ENCODE measurements around the gene DNTT.

DNTT gene
- 0 reads per million in 4 donors for total RNA-seq

DNA sequence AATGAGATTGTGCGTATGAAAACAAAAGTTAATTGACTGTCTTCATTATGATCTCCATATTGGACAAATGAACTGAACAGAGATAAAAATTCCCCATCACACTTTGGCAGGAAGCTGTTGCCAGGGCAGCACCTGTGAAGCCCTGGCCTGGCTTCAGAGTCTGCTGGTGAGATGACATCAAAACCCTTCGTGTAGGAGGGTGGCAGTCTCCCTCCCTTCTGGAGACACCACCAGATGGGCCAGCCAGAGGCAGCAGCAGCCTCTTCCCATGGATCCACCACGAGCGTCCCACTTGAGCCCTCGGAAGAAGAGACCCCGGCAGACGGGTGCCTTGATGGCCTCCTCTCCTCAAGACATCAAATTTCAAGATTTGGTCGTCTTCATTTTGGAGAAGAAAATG lies at the start of gene DNTT:
Gene DNTT (plus strand): TSS at position 205 of the 400 bp plus-strand sequence. CDS start 64 bp downstream, at position 269.
- no peak for DNase-seq

DNA sequence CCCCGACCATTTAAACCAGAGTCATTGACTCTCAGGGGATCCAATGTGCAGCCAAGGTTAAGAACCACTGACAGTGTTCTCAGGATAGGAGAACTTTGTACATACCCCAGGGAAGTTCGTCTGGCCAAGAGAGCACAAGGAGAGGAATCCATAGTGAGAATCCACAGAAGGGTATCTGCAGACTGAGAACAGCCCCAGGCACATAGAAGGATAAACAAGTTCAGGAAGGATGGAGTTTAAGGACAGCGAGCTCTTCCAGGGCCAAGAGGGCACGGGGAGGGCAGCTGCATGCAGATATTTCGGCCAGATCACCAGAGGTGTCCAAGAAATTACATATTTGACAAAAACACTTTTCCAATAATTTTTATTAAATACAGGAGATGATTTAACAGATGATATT lies 49.3 kb upstream of the DNTT start:
- DNase-seq: no peak

DNA sequence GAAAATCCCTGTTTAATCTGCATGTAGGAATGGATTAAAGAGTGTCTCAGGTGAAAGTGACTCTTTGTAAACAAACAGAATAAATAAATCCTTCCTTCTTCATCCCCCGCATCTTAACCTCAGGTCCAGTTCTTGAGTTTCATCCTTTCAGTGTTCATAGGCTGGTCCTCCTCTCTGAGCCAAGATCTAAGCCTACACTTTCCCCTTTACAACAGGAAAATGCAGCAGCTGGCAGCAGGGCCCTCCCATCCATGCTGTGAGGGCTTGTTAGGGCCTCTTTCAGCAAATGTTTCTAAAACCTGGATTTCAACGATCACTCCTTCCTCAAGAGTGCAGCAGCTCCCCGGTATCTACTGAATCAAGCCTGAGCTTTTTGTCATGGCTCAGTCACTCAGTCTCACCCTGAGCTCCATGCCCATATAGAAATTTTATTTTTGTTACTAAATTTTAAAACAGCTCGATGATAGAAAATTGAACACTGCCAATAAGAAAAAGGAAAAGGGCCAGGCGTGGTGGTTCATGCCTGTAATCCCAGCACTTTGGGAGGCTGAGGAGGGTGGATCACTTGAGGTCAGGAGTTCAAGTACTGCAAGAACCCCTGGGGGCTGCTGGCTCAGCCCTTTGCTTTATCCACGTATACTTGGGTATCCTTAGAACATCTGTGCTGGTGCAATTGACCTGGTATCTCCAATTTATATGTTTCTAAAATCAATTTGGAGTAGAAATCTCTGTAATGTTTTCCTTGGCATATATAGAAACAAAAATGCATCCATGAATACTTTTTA lies 48.5 kb upstream of the DNTT start:
- no peak for DNase-seq

DNA sequence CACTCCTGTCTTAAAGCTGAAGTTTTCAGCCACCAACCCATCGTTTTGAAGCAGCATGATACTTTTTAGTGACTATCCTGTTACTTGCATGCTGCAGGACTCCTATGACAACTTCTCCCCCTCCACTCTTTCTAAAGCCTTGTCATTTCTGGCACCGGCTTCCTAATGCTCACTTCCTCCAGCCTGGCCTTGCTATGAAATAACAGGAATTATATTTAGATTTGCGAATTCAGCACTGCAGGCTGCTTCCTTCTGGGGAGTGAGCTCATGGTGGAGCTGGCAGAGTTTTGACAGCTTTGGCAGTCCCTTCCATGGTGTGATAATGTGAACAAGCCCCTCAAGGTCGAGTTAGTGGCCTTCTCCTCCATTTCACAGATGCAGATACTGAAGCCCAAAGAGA lies 46.3 kb upstream of the DNTT start:
- DNase-seq: no peak

DNA sequence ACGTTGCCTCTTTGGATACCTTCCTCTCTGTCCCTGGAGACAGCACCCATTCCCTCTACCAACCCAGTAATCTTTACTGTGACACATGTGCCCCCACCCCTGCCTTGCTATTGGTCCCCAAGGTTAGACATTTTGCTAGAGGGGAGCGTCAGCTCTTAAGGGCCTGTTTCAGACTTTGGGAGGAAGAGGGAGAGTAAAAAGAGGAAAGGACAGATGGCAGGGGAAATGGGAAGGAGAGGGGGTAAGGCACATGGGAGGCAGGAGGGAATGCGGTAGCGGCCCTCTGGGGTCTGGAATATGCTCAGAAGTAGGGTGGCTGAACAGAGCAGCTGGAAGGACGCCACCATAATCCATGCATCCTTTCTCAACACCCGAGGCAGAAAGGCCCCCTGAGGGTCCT lies 45.1 kb upstream of the DNTT start:
- no peak for DNase-seq

DNA sequence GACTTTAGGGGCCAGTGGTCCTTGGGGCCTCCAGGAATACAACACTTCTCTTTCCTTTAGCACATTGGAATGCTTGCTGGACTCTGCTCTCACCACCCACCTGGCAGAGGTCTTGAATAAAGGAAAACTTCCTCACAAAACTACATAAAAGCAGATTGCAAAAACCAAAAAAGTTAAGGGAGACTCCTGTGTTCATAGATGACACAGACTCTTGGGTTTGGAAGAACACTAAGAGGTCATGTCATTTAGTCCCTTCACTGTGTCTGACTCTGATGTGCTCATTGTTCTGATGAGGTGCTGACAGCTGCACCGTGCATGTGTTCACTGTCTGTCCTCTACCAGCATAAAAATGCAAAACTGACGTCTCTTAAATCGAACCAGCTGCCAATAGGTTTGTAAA lies 44.2 kb upstream of the DNTT start:
- DNase-seq: no peak

DNA sequence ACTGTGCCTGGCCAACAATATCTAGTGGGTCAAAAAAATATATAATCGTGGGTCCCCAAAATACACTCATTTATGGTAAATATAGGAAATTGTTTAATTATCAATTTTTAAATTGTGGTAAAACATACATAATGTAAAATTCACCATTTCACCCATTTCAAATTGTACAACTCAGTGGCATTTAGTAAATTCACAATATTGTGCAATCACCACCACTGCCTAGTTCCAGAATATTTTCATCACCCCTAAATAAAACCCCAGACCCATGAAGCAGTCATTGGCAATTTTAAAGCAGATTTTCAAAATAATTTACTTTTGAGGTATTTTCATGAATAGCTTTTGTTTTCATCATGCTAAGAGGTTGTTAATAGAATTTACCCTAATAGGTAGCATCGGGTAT lies 43.1 kb upstream of the DNTT start:
- DNase-seq: no peak

DNA sequence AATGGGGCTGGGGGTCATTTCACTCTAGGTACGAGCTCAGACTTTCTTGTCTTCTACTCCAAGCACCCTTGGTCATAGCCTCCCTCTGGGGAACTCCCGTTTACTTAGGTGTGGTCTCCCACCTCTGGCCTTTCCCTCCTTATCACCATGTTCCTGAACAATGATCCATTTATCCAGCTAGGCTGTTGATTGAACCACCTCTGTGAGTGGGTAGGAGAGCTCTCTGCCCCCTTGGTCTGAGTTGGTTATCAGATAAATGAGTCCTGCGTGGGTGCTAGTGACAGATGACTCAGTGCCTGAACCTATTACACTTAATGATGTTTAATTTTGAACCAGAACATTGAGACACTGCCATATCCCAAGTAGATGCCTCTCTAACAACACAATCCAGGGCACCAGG lies 42.3 kb upstream of the DNTT start:
- DNase-seq: no peak

DNA sequence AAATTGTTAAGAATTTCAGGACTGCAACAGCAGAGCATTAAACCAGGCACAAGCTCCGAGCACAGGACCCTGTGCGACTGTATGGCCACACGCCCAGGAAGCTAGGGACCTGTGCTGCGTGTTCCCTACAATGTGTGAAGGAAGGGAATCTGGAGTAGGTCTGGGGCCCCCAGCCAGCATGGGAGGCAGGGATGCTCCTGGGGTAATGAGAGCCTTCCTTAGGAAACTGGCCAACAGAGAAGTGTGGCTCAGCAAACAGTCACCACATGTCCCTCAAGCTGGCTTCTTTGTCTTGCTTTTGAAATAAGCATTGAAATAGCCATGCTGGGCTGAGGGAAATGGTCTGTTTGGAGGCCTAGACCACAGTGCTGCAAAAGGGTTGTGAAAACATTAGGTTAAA lies 41.1 kb upstream of the DNTT start:
- no peak for DNase-seq

DNA sequence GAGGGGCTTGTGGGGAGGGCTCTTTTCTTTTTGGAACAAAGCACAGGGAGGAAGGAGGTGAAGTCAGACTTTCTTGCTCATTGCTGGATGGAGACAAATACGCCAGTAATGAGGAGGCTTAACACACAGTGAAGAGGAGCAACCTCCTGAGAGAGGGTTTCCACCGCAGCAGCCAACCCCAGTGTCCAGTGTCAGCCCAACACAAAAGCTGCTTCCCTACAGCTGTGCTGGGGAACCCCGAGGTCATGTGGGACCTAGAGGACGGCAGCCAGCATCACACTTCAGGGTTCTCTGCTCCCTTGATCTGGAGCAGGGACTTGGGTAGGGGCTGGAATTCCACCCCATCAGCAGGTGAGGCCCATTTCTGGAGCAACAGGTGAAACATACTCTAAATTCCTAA lies 40.6 kb upstream of the DNTT start:
- DNase-seq: no peak

DNA sequence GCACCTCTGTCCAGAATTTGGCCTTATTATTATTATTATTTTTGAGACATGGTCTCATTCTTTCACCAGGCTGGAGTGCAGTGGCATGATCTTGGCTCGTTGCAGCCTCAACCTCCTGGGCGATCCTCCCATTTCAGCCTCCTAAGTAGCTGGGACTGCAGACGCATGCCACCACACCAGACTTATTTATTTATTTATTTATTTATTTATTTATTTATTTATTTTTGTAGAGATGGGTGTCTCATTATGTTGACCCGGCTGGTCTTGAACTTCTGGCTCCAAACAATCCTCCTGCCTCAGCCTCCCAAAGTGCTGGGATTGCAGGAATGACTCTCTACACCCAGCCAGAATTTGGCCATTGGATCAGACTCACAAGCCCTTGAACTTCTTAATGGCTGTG lies 39.3 kb upstream of the DNTT start:
- DNase-seq: no peak

DNA sequence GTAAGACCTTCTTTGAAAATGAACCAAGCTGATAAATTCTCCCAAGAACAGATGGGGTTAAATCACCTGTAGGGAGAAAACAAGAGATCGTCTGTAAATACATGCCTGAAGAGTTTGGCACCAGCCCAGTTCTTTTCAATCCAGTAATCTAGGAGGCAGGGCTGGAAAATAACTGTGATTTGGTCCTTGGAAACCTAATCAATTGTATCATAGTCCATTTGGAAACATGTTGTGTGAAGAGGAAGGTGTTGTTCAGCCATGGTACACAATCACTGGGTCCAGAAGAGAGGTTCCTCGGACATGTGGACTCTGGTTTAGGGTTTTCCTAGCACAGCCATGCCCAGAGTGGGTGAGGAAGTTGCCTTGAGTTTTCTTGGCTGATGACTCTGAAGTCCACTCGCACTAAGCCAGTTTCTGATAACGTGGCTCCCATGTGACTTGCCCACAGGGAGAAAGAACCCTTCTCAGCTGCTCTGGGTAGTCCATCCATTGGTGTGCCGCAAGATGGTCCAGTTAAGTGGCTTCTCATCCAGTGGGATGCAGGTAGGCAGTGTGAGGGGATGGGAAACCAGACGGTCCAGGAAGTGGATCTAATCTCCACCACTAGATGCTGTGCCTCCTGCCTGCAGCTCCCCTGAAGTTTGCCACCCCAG lies 38.0 kb upstream of the DNTT start:
- no peak for DNase-seq

DNA sequence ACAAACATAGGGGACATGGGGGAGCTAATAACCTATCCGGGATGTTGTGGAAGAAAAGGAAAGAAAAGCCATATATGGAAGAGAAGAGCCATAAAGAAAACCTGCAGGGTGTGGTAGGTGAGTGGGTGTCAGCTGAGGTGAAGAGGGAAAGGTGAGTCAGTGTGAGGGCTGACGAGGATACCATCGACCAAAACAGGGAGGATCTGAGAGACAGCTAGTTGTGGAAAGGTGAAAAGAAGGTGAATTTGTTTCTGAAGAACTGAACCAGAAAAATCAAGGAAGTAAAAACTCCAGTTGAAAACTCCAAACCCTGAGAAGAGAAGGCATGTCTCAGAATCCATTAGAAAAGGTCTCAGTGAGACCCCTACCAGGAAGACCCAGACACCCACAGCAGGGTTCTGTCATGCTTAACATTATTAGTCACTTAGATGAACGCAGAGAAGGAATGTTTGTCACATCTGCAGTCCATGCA lies 37.0 kb upstream of the DNTT start:
- DNase-seq: no peak

DNA sequence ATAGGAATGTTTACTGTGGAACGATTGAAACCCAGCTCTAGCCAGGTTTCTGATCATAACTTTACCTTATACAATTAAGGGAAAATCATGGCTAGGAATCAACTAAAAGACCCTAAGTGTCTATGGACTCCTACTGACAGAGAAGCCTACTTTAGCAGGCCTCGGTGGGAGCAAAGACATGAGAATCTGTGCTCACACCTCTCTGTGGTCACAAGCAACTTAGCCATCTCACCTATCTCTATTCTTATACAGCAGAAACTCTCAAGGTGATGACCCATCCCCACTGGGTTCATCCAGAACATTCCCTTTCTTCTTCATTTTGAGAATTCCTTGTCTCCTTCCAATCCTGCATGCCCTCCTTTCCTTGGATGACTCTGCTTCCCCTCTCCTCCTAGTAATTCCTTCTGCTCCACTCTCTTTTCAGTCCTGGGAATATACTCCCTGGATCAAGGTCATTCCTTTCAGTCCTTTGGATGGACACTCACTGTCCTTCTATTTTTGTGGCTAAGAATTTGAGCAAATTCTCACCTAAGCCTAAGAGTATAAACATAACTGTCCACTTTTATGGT lies 35.8 kb upstream of the DNTT start:
- DNase-seq: no peak

DNA sequence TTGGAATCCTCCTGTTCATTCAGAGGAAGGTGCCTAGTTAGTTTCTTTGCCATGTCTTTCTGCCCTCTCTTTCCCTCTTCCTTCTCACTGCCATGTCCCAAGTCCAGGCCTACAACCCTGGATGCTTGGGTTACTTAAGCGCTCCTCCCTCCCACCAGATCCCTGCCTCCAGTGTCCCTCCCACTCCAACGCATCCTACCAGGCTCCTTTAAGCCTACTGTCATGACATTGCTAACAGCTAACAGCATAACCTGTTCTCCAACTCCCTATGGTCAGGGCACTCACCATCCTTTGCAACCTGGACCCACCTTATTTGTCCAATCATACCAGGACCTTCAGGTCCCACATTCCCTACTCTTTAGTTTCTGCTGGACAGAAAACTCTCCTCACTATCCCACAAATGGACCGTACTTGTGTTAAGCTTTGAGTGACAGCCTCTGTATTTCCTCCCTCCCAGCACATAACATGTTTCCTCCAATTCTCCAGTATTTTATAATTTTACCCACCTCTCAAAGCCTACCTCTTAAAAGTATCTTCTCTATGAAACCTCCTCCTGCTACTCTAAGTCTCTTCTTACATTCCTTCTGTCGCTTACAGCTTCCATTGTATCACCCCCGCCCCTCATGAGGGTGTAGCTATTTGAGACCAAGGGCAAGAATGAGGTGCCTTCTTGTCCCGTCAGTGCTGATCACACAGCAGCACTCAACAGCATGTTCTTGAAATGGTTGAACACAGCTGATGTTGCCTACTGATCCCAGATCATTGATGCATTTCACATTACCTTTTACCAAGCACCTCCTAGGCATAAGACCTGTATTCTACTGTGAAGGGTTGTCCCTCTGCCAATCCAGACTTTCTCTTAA lies 34.6 kb upstream of the DNTT start:
- DNase-seq: no peak

DNA sequence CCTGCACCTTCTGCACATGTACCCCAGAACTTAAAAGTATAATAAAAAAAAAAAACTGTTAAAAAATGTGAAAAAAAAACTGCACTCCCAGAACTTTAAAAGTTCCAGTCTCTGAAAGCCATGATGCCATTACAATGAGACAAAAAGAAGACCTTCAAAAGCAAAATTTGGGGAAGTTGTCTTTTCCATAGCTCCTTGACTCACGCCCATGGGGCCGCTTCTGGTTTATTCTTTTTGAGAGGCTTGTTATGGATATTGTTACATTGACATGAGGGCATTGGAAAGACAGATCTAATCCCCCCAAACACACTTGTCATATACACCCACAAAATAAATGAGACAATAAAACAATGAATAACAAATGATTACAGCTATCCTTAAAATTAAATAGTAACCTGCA lies 33.7 kb upstream of the DNTT start:
- DNase-seq: no peak

DNA sequence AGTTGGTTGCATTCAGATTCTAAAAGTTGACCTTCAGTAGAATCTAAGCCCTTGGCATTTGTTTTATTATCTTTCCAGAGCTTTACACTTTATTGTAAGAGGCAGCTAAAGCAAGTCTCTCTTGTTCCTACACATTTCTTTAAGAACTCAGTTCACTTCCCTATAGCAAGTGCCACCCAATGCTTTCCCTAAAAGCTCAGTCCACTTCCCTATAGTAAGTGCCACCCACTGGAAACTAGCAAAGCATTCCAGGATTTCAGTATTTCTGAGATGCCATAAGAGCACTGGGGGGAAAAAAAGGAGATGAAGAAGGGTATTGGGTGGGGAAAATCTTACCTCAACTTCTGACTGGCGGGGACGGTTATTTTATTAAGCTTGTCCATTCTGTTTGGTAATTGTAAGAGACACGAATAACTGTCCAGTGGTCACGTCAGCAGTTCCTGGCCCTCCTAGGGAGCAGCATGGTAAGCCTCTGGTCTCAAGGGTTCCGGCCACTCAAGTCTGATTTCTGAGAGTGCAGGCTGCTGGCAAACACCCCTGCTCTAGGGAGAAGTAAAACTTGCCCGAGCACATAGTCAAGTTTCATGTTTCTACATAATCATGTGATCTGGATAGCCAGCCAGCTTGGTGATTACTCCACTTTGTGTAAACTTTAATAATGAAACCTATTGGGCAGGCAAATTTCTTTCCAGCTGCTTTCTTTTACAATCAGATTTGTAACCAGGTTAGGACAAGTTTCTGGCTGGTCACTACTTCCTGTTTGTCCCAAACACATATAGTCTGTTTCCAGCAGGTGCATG lies 33.0 kb upstream of the DNTT start, which contains the start of gene BLNK:
Gene BLNK (minus strand): TSS at position 554 of the 800 bp plus-strand sequence. CDS start 171 bp downstream, at position 383.
- no peak for DNase-seq

DNA sequence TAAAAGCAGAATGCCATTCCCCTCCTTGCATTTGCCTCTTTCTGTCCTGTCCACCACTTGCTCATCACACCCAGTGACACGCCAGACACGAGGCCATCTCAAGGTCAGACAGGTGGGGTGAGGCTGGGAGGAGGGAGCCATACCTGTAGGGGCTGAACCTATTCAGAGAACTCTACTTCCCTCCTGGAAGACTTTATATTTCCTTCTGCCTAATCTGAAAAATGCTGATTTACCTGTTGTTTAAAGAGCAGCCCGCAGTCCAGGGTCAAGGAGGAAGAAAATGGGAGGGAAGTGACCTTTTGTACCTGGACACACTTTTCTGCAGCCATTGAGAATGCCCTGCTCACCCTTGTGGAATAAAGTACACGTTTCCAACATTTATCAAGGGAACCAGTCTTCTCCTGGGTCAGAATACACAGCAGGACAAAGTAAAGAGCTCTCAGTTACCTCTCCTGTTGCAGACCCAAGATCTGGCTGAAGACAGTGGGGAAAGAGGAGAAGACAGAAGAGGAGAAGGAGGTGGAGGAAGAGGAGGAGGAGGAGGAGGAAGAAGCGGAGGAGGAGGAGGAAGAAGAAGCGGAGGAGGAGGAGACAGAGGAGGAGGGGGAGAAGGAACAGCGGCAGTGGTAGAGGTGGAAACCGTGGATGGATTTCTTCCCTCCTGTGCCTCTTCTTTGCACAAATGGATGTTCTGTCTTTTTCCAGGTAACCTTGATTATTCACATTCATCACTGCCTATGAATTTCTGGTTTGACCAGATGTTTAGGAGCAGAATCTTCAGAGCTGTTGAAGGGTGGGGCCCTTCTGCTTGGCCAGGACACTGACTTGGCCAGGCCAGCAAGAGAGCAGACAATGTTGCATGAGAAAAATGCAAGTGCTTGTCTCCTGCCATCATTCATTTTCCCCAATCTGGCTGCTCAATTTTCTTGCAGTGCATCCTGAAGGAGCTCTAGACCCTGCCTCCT lies 31.6 kb upstream of the DNTT start:
- no peak for DNase-seq

DNA sequence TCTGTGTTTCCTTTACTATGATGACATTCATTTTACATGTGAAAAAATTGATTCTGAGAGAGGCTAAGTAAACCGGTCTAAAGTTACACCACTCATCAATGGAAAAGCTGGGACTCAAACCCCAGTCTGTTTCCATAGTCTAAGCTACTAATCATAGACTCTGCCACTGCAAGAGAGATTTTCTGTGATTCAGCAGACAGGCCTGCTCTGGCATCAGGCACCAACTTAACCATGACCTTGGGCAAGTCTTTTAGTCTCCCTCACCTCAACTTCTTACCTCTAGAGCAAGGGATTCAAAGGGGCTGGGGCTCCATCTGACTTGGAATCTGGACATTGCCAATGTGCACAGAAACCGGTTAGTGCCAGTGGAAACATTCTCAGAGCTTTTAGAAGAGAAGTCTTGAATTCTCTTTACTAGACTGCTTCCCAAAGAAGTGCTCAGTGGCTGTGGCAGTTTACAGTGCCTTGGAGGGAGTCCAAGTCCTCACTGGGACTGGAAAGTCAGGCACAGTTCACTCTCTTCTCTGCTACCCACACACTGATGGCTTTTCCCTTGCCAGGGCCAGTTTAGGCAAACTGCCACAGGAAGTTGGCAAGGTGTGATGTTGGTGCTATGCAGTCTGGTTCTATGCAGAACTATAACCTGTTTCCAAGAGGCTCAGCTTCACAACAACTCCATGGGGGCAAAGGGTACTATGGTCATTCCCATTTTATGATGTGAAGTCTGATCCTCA lies 28.4 kb upstream of the DNTT start:
- no peak for DNase-seq

DNA sequence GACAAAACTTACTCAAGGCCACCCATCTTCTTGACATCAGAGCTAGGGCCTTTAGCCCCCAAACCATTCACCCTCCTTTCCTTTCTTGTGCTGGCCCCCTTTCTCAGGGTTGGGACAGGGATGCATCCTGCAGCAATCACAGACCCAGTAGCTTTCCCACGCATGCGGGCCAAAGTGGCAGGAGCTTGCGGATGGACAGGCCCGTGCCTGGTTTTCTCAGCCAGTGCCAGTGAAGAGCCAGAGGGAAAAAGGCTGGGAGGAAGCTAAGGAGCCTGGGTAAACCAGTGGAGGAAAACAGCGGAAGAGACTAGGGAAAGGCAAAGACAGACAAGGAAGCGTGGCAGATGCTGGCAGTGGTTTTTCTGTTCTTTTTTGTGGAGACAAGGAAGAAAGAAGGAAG lies 27.8 kb upstream of the DNTT start:
- no peak for DNase-seq
